Spleen (tissue), 11 donors: Measurements from ENCODE around the gene PDPR. TPM values are rescaled to one million over a fixed set of nuclear protein-coding genes. Genes with fewer than 3 reads are reported as not detected.
"Not testable (repeated sequence)": the region's sequence is repeated elsewhere in the genome, so short reads cannot be mapped to it uniquely, and the experiment has no call there.

Experiments used
- DNase-seq: peaks from one replicate; pipeline ENCODE4 v3.0.0-alpha.2; 2020
- H3K27ac ChIP-seq, 8 donors: fragments of 200-600 bp; sonication (generic) in 7 of 8; 1 replicate in 4 of 8; 2 replicates in 4 of 8; pipeline versions ENCODE4 v1.5.0 to v1.8.0; 2016 to 2021; ENCODE audit warnings: inconsistent platforms in 4 of 8, mild to moderate bottlenecking in 4 of 8, moderate library complexity in 1 of 8
- H3K27me3 ChIP-seq, 7 donors: fragments of 200-600 bp; sonication (generic) in 6 of 7; replicated peaks in 1 of 7; 1 replicate in 4 of 7; 2 replicates in 3 of 7; pipeline versions ENCODE4 v1.5.0 to v1.8.0; 2016 to 2021; ENCODE audit warnings: inconsistent platforms in 3 of 7, mild to moderate bottlenecking in 1 of 7
- H3K36me3 ChIP-seq, 6 donors: fragments of 200-600 bp; sonication (generic) in 5 of 6; 1 replicate in 4 of 6; 2 replicates in 2 of 6; pipeline versions ENCODE4 v1.5.0 to v1.8.0; 2016 to 2021; ENCODE audit warnings: inconsistent platforms in 2 of 6
- H3K4me1 ChIP-seq, 6 donors: fragments of 200-600 bp; sonication (generic) in 5 of 6; 1 replicate in 3 of 6; 2 replicates in 3 of 6; pipeline versions ENCODE4 v1.5.0 to v1.8.0; 2016 to 2021; ENCODE audit warnings: inconsistent platforms in 3 of 6
- H3K4me3 ChIP-seq, 8 donors: fragments of 200-600 bp; sonication (generic) in 7 of 8; 1 replicate in 4 of 8; 2 replicates in 4 of 8; pipeline versions ENCODE4 v1.5.0 to v1.8.0; 2016 to 2021; ENCODE audit warnings: inconsistent platforms in 4 of 8, mild to moderate bottlenecking in 4 of 8, moderate library complexity in 2 of 8
- H3K9me3 ChIP-seq, 8 donors: fragments of 200-600 bp; sonication (generic) in 7 of 8; 1 replicate in 4 of 8; 2 replicates in 4 of 8; pipeline versions ENCODE4 v1.5.0 to v1.8.0; 2016 to 2021; ENCODE audit warnings: inconsistent platforms in 4 of 8
- POLR2A ChIP-seq, 3 donors: fragments of 450-650 bp; IDR thresholded peaks; one replicate each; pipeline ENCODE4 v1.5.1; 2017; ENCODE audit warnings: antibody characterized with exemption in 3 of 3, mild to moderate bottlenecking in 1 of 3
- POLR2AphosphoS5 ChIP-seq, 3 donors: sonication (generic); formaldehyde crosslinking; IDR thresholded peaks; one replicate each; pipeline ENCODE4 v1.5.1; 2017; ENCODE audit warnings: antibody characterized with exemption in 3 of 3
- WGBS, 5 donors: extraction: QIAGEN DNeasy Blood & Tissue Kit in 3 of 5; methylation state at CpG; one replicate each; pipeline versions ENCODE4 v1.1.5 to v1.1.7; 2013 to 2018; 5-methylcytosine and 5-hydroxymethylcytosine counted together
- intact Hi-C: fragments of 100-400 bp; cut with DNase I; formaldehyde crosslinking; loops from one replicate; pipeline ENCODE4 v1.15.0; 2023; ENCODE audit warnings: low total_unique reads
- polyA plus RNA-seq, 3 donors: library from polyadenylated mRNA; stranded (reverse); fragments of 200-250 nt; gene quantifications; one replicate each; pipeline ENCODE4 v1.2.1, GENCODE V29; 2013
- total RNA-seq, 7 donors: library from RNA; depleted of rRNA in 3 of 7; stranded (reverse); fragments of >200 nt in 3 of 7; fragmentation: NEBNext Ultra II Directional in 4 of 7; extraction: Animal tissue kit (Norgen Biotek cat#: 25700) in 4 of 7; gene quantifications; one replicate each; pipeline versions ENCODE4 v1.1.0 to v1.2.1, GENCODE V29; 2016 to 2021
- donor health status: healthy with polysubstance abuse.
- donor health status: DM: no; HTN: no; CAD: no; lungs with moderate emphysema.
- donor health status: DM: no; HTN: no; CAD: no.
- donor health status: Bipolar disorder and iron deficiency.
- donor health status: healthy.
- donor health status: DM: no; HTN: no; CAD: no.
- donor health status: DM: yes; HTN: yes; CAD: no.

The PDPR gene
- total and polyA plus RNA-seq, 10 donors, result 4.6 to 48.4 (median 28.9) TPM

- H3K27me3 ChIP-seq, H3K9me3 ChIP-seq, intact Hi-C loops, H3K36me3 ChIP-seq: not testable (repeated sequence)
- Histone ChIP-seq H3K4me1 (peaks cover 0 to 27% (median 11%) of the 10 kb centered on the region in 6 donors), H3K27ac (peak overlapping the region; percentile 53 to 91 (median 80)), H3K4me3 (peak overlapping the region; percentile 54 to 90 (median 72))
- peak; percentile 97 for DNase-seq
- TF ChIP-seq POLR2AphosphoS5 (IDR thresholded peaks at IDR 0.05) (peak; percentile 73 to 86 (median 84)), POLR2A (IDR thresholded peaks at IDR 0.05) (peak in 1 of 3 donors; percentile 48)
- WGBS, 5 donors, result 0 to 2% (median 1%) methylated on average over 22 to 62 of the region's 62 CpGs
Observed at GRCh38 chr16:70065746-70066658, 48.1 kb upstream of the PDPR start.

GRCh38 chr16:70066751-70067150, 47.4 kb upstream of the PDPR start:
- intact Hi-C loops, result not testable (repeated sequence)

GRCh38 chr16:70079081-70079480, 35.1 kb upstream of the PDPR start:
- WGBS, 5 donors, result 73 to 96% (median 89%) methylated on average over 6 to 9 of the region's 9 CpGs
- H3K27ac ChIP-seq, intact Hi-C loops, H3K4me1 ChIP-seq, H3K27me3 ChIP-seq, DNase-seq, H3K36me3 ChIP-seq, H3K4me3 ChIP-seq, H3K9me3 ChIP-seq: not testable (repeated sequence)

More at GRCh38 chr16:70066751-70067150, 47.4 kb upstream of the PDPR start:
- WGBS, 5 donors, result 25 to 39% (median 28%) methylated on average over 12 to 14 of the region's 14 CpGs
- peak overlapping the region in 5 of 8 donors; percentile 54 to 90 (median 77) for H3K4me3 ChIP-seq
- H3K36me3 ChIP-seq, H3K27ac ChIP-seq, H3K27me3 ChIP-seq, DNase-seq, H3K9me3 ChIP-seq: not testable (repeated sequence)
- peaks cover 0 to 27% (median 11%) of the 10 kb centered on the region in 6 donors for H3K4me1 ChIP-seq

- H3K27me3 ChIP-seq, DNase-seq, H3K27ac ChIP-seq, H3K36me3 ChIP-seq, intact Hi-C loops, H3K9me3 ChIP-seq, H3K4me3 ChIP-seq, H3K4me1 ChIP-seq: not testable (repeated sequence)
- WGBS, 5 donors, result 65 to 90% (median 72%) methylated on average over 7 of the region's 7 CpGs
Observed at GRCh38 chr16:70081219-70081618, 32.9 kb upstream of the PDPR start.

- H3K4me1 ChIP-seq, H3K36me3 ChIP-seq, H3K27me3 ChIP-seq, intact Hi-C loops, H3K4me3 ChIP-seq, H3K27ac ChIP-seq, H3K9me3 ChIP-seq, DNase-seq: not testable (repeated sequence)
- 83 to 93% (median 87%) methylated on average over 4 of the region's 4 CpGs for WGBS, 5 donors
Observed at GRCh38 chr16:70083931-70084330, 30.2 kb upstream of the PDPR start.

- intact Hi-C loops, H3K36me3 ChIP-seq, DNase-seq, H3K27me3 ChIP-seq, H3K4me1 ChIP-seq, H3K9me3 ChIP-seq, H3K4me3 ChIP-seq, H3K27ac ChIP-seq: not testable (repeated sequence)
- 83 to 100% (median 88%) methylated on average over 1 to 2 of the region's 2 CpGs for WGBS, 5 donors
Observed at GRCh38 chr16:70088160-70088559, 26.0 kb upstream of the PDPR start.

- intact Hi-C loops, result not testable (repeated sequence)
Observed at GRCh38 chr16:70088877-70089276, 25.3 kb upstream of the PDPR start.

GRCh38 chr16:70089289-70089688, 24.8 kb upstream of the PDPR start:
- H3K27ac ChIP-seq, result not testable (repeated sequence)
- WGBS, 5 donors, result 36 to 77% (median 61%) methylated on average over 3 to 6 of the region's 6 CpGs

More at GRCh38 chr16:70088877-70089276, 25.3 kb upstream of the PDPR start:
- not testable (repeated sequence) for H3K36me3 ChIP-seq, H3K9me3 ChIP-seq, DNase-seq, H3K4me1 ChIP-seq, H3K4me3 ChIP-seq, H3K27ac ChIP-seq, H3K27me3 ChIP-seq
- WGBS, 5 donors, result 100% methylated on average over 2 of the region's 4 CpGs; no CpG with 5 or more reads in 4 of the 5 donors

GRCh38 chr16:70091104-70091503, 23.0 kb upstream of the PDPR start:
- WGBS, 5 donors, result 80 to 87% (median 82%) methylated on average over 3 to 4 of the region's 4 CpGs
- H3K27ac ChIP-seq, H3K36me3 ChIP-seq, H3K27me3 ChIP-seq, H3K4me3 ChIP-seq, H3K4me1 ChIP-seq, intact Hi-C loops, DNase-seq, H3K9me3 ChIP-seq: not testable (repeated sequence)

More at GRCh38 chr16:70089289-70089688, 24.8 kb upstream of the PDPR start:
- H3K4me3 ChIP-seq, H3K36me3 ChIP-seq, H3K27me3 ChIP-seq, H3K9me3 ChIP-seq, intact Hi-C loops, DNase-seq, H3K4me1 ChIP-seq: not testable (repeated sequence)

- H3K4me3 ChIP-seq, H3K4me1 ChIP-seq, DNase-seq, H3K36me3 ChIP-seq, intact Hi-C loops, H3K27me3 ChIP-seq, H3K27ac ChIP-seq, H3K9me3 ChIP-seq: not testable (repeated sequence)
- WGBS, 5 donors, result 87 to 100% (median 95%) methylated on average over 1 of the region's 1 CpG
Observed at GRCh38 chr16:70094096-70094495, 20.0 kb upstream of the PDPR start.
